ENCODE measurements around the gene TMEM108.

Gene TMEM108

GRCh38 chr3:133277813-133278212, 239.6 kb downstream of the TMEM108 start:
- no peak for DNase-seq (ENCODE audit: low read depth, low spot score)

- no peak for DNase-seq (ENCODE audit: low read depth, low spot score)
Measured at GRCh38 chr3:133278260-133279043, 240.3 kb downstream of the TMEM108 start.

- no peak for DNase-seq (ENCODE audit: low read depth, low spot score)
Measured at GRCh38 chr3:133280586-133280985, 242.4 kb downstream of the TMEM108 start.

- DNase-seq (ENCODE audit: low read depth, low spot score) = no peak
Measured at GRCh38 chr3:133282236-133282635, 244.0 kb downstream of the TMEM108 start.

- no peak for DNase-seq (ENCODE audit: low read depth, low spot score)
Measured at GRCh38 chr3:133283958-133284807, 246.0 kb downstream of the TMEM108 start.

- no peak for DNase-seq (ENCODE audit: low read depth, low spot score)
Measured at GRCh38 chr3:133289322-133289721, 251.1 kb downstream of the TMEM108 start.

- DNase-seq (ENCODE audit: low read depth, low spot score) = no peak
Measured at GRCh38 chr3:133292296-133292695, 254.1 kb downstream of the TMEM108 start.

- no peak for DNase-seq (ENCODE audit: low read depth, low spot score)
Measured at GRCh38 chr3:133293397-133294110, 255.4 kb downstream of the TMEM108 start.

GRCh38 chr3:133294253-133294652, 256.1 kb downstream of the TMEM108 start:
- no peak for DNase-seq (ENCODE audit: low read depth, low spot score)

GRCh38 chr3:133295199-133295901, 257.2 kb downstream of the TMEM108 start:
- DNase-seq (ENCODE audit: low read depth, low spot score) = no peak

- DNase-seq (ENCODE audit: low read depth, low spot score) = no peak
Measured at GRCh38 chr3:133295944-133296917, 258.0 kb downstream of the TMEM108 start.

GRCh38 chr3:133296981-133297380, 258.8 kb downstream of the TMEM108 start:
- DNase-seq (ENCODE audit: low read depth, low spot score) = no peak

- no peak for DNase-seq (ENCODE audit: low read depth, low spot score)
Measured at GRCh38 chr3:133300102-133300501, 261.9 kb downstream of the TMEM108 start.

- peak; percentile 39 for DNase-seq (ENCODE audit: low read depth, low spot score)
Measured at GRCh38 chr3:133301194-133301593, 263.0 kb downstream of the TMEM108 start.

- DNase-seq (ENCODE audit: low read depth, low spot score) = no peak
Measured at GRCh38 chr3:133301731-133302130, 263.5 kb downstream of the TMEM108 start.

GRCh38 chr3:133303430-133303829, 265.2 kb downstream of the TMEM108 start:
- no peak for DNase-seq (ENCODE audit: low read depth, low spot score)

- no peak for DNase-seq (ENCODE audit: low read depth, low spot score)
Measured at GRCh38 chr3:133317866-133318265, 279.7 kb downstream of the TMEM108 start.

- DNase-seq (ENCODE audit: low read depth, low spot score) = no peak
Measured at GRCh38 chr3:133328373-133328772, 290.2 kb downstream of the TMEM108 start.

- DNase-seq (ENCODE audit: low read depth, low spot score) = no peak
Measured at GRCh38 chr3:133329626-133330025, 291.4 kb downstream of the TMEM108 start.

- no peak for DNase-seq (ENCODE audit: low read depth, low spot score)
Measured at GRCh38 chr3:133330065-133330464, 291.9 kb downstream of the TMEM108 start.
